ENCODE measurements around the gene ZC4H2. TPM values are rescaled to one million over a fixed set of nuclear protein-coding genes. Genes with fewer than 3 reads are reported as not detected.
"Not testable (repeated sequence)": the region's sequence is repeated elsewhere in the genome, so short reads cannot be mapped to it uniquely, and the experiment has no call there.

The ZC4H2 gene
- total RNA-seq, 3 donors from 2014 or later, result 6.4 to 7.0 (median 6.5) TPM

DNA sequence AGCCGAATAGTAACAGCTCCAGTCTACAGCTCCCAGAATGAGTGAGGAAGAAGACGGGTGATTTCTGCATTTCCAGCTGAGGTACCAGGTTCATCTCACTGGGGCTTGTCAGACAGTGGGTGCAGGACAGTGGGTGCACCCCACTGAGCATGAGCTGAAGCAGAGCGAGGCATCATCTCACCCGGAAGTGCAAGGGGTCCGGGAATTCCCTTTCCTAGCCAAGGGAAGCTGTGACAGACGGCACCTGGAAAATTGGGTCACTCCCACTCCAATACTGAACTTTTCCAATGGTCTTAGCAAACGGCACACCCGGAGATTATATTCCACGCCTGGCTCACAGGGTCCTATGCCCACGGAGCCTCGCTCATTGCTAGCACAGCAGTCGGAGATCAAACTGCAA is 97.5 kb downstream of the ZC4H2 start:
- ATAC-seq; H3K4me1 Mint-ChIP-seq (ENCODE audit: low read depth); DNase-seq; H3K36me3 Mint-ChIP-seq (ENCODE audit: insufficient read depth); H3K4me3 Mint-ChIP-seq; H3K27me3 Mint-ChIP-seq (ENCODE audit: low read depth): not testable (repeated sequence)
- H3K9me3 Mint-ChIP-seq, result peaks cover 16% of the 10 kb centered on the region

DNA sequence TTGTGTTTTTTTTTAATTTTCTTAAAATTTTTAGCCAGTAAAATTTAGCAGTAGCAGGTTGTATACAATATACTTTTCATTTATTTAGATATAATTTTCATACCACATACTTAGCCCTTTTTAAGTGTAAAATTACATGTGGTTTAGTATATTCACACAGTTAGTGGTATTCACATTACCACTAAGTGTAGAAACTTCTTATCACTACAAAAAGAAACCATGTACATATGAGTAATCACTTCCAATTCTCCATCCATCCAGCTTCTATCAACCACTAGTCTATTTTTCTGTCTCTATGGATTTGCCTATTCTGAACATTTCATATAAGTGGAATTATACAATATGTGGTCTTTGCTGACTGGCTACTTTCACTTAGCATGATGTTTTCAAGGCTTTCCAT is 109.0 kb downstream of the ZC4H2 start:
- H3K4me3 Mint-ChIP-seq, result no peak overlapping the region
- no peaks in the 10 kb centered on the region for H3K27me3 Mint-ChIP-seq (ENCODE audit: low read depth)
- H3K9me3 Mint-ChIP-seq, result peaks cover 24% of the 10 kb centered on the region
- DNase-seq, result no peak
- H3K36me3 Mint-ChIP-seq (ENCODE audit: insufficient read depth), result no peaks in the 10 kb centered on the region
- no peak for ATAC-seq
- peaks cover 7% of the 10 kb centered on the region for H3K4me1 Mint-ChIP-seq (ENCODE audit: low read depth)

Other genes starting within 250 kb of the ZC4H2 start
- gene ZC3H12B, start 58.4 kb upstream of the ZC4H2 start, total RNA-seq, result under 1 TPM; 0.22 to 0.37 (median 0.33) TPM